AG10803 (cell line): ENCODE measurements around the gene CFHR3.
"Not testable (repeated sequence)": the region's sequence is repeated elsewhere in the genome, so short reads cannot be mapped to it uniquely, and the experiment has no call there.

Experiments
- DNase-seq: peaks from one replicate; pipeline ENCODE4 v3.0.0; 2010; ENCODE audit warnings: low read depth
- H3K4me3 ChIP-seq: 2 replicates; pipeline ENCODE4 v1.5.1; 2011; ENCODE audit warnings: mild to moderate bottlenecking, low read length, control low read depth
- TF ChIP-seq, protein P1 (sequence below): conservative IDR thresholded peaks from 2 replicates; pipeline ENCODE4 v1.5.1; 2011; ENCODE audit warnings: mild to moderate bottlenecking, low read length, control low read depth, inconsistent platforms

CFHR3 gene

DNA sequence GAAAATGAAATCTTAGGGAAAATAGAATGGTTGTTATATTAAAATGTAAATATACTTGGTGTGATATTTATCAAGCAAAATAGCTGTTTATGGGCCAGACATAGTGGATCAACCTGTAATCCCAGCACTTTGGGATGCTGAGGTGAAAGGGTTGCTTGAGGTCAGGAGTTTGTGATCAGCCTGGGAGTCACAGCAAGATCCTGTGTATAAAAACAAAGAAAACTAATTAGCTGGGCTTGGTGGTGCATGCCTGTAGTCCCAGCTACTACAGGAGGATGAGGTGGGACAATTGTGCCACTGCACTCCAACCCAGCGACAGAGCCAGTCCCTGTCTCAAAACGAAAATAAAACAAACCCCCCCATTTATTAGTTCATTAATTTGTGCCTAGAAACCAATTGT is 23.3 kb downstream of the CFHR3 start:
- TF ChIP-seq, protein P1, sequence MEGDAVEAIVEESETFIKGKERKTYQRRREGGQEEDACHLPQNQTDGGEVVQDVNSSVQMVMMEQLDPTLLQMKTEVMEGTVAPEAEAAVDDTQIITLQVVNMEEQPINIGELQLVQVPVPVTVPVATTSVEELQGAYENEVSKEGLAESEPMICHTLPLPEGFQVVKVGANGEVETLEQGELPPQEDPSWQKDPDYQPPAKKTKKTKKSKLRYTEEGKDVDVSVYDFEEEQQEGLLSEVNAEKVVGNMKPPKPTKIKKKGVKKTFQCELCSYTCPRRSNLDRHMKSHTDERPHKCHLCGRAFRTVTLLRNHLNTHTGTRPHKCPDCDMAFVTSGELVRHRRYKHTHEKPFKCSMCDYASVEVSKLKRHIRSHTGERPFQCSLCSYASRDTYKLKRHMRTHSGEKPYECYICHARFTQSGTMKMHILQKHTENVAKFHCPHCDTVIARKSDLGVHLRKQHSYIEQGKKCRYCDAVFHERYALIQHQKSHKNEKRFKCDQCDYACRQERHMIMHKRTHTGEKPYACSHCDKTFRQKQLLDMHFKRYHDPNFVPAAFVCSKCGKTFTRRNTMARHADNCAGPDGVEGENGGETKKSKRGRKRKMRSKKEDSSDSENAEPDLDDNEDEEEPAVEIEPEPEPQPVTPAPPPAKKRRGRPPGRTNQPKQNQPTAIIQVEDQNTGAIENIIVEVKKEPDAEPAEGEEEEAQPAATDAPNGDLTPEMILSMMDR, result no peak
- no peak for DNase-seq
- H3K4me3 ChIP-seq, result no peak overlapping the region

DNA sequence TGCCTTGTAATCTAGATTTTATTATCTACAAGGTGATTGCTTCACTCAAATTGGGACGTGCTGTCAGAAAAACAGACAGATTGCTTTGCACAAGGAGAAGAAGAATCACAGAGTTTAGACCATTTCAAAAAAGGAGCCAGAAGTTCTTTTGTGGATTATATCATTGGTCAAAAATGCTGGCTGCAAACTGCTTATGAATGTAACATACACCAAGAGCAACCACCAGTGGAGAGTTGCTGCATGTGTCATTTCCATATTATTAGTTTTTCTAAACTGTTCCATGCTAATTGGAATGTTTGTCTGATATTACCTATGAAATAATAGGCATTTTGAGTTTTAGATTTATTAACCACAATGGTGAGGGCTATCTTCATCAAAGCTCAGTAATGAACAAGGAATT is 27.3 kb downstream of the CFHR3 start:
- DNase-seq, H3K4me3 ChIP-seq: not testable (repeated sequence)

DNA sequence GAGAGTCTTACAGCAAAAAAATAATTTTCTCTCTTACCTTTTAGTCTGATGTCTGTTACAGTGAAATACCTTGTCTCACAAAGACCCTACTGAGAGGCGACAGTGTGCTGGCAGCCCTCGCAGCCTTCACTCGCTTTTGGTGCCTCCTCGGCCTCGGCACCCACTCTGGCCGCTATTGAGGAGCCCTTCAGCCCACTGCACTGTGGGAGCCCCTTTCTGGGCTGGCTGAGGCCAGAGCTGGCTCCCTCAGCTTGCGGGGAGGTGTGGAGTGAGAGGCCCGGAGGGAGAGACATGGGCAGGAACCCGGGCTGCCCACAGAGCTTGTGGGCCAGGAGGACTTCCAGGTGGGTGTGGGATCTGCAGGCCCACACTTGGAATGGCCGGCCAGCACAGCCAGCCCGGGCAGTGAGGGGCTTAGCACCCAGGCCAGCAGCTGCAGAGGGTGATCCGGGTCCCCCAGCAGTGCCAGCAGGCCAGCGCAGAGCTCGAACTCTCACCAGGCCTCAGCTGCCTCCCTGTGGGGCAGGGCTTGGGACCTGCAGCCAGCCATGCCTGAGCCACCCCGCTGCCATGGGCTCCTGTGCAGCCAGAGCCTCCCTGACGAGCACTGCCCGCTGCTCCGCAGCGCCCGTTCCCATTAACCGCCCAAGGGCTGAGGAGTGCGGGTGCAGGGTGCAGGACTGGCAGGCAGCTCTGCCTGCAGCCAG is 34.0 kb downstream of the CFHR3 start:
- TF ChIP-seq, protein P1, result no peak
- no peak for DNase-seq

DNA sequence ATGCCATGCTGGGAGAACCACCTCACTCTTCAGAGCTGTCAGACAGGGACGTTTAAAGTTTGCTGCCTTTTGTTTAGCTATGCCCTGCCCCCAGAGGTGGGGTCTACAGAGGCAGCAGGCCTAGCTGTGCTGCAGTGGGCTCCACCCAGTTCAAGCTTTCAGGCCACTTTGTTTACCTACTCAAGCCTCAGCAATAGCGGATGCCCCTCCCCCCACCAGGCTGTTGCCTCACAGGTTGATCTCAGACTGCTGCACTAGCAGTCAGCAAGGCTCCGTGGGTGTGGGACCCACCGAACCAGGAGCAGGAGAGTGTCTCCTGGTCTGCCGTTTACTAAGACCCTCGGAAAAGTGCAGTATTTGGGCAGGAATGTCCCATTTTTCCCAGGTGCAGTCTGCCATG is 42.8 kb downstream of the CFHR3 start:
- not testable (repeated sequence) for DNase-seq, H3K4me3 ChIP-seq

More for the DNA sequence above, 34.0 kb downstream of the CFHR3 start:
- H3K4me3 ChIP-seq, result no peak overlapping the region

DNA sequence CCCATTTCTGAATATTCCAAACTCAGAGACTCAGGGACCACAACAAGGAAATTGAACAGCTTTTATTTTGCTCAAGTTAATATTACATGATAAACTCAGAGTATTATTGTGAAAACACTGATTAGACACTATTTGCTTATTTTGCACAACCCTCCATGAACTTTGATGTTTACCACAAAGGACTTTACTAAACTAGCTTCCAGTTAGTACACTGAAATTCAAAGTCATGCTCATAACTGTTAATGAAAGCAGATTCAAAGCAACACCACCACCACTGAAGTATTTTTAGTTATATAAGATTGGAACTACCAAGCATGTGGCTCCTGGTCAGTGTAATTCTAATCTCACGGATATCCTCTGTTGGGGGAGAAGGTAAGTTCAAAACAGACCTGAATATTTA is 44.9 kb downstream of the CFHR3 start, which contains the start of gene CFHR1:
CFHR1 (plus strand) TSS at position 201 of the 400 bp plus-strand sequence; CDS start at position 315, 114 bp downstream.
- DNase-seq, result not testable (repeated sequence)

DNA sequence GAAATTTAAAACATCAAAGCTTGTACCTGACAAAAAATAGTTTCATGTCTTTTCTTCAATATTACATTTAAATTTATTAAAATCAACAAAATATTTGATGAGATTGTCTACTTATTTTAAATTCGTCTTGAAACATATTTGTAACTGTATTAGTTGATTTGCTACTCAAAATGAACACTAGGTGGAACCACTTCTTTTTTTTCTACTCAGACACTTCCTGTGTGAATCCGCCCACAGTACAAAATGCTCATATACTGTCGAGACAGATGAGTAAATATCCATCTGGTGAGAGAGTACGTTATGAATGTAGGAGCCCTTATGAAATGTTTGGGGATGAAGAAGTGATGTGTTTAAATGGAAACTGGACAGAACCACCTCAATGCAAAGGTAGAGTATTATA is 53.2 kb downstream of the CFHR3 start:
- TF ChIP-seq, protein P1, result peak; percentile 45
- H3K4me3 ChIP-seq, result not testable (repeated sequence)
- peak; percentile 51 for DNase-seq

More for the DNA sequence above, 44.9 kb downstream of the CFHR3 start, which contains the start of gene CFHR1:
- H3K4me3 ChIP-seq, result not testable (repeated sequence)
